ENCODE measurements around the gene NKD1.

DNA sequence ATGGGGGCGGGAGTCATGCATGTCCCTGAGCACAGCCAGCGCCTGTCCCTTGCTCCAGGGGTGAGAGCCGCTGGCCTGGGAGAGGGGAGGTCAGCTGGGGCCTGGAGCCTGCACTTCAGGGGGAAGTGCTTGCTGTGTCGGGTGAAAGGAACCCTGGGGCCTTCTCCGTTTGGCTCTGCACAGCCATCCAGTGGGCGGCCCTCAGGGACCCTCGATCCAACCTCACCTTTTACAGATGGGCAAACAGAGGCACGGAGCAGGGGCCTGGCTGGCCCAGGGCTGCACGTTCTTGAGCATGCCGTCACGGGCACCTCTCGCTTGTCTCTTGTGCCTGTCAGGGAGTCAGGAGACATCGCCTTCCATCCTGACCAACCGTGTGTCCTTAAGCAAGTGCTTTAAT lies 131.1 kb downstream of the NKD1 start:
- TF ChIP-seq, protein P1, sequence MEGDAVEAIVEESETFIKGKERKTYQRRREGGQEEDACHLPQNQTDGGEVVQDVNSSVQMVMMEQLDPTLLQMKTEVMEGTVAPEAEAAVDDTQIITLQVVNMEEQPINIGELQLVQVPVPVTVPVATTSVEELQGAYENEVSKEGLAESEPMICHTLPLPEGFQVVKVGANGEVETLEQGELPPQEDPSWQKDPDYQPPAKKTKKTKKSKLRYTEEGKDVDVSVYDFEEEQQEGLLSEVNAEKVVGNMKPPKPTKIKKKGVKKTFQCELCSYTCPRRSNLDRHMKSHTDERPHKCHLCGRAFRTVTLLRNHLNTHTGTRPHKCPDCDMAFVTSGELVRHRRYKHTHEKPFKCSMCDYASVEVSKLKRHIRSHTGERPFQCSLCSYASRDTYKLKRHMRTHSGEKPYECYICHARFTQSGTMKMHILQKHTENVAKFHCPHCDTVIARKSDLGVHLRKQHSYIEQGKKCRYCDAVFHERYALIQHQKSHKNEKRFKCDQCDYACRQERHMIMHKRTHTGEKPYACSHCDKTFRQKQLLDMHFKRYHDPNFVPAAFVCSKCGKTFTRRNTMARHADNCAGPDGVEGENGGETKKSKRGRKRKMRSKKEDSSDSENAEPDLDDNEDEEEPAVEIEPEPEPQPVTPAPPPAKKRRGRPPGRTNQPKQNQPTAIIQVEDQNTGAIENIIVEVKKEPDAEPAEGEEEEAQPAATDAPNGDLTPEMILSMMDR (IDR thresholded peaks at IDR 0.05), result no peak
- TF ChIP-seq POLR2AphosphoS5 (IDR thresholded peaks at IDR 0.05), result no peak
- TF ChIP-seq POLR2A (IDR thresholded peaks at IDR 0.05; ENCODE audit: low read depth), result no peak
- TF ChIP-seq EP300 (IDR thresholded peaks at IDR 0.05), result no peak
